Nephron (organoid): Measurements from ENCODE around the gene STPG4.
"Not testable (repeated sequence)": the region's sequence is repeated elsewhere in the genome, so short reads cannot be mapped to it uniquely, and the experiment has no call there.

ENCODE experiments used
- H3K27ac Mint-ChIP-seq, 3 experiments: 2 replicates each; pipeline ENCODE4 v1.8.0; 2020; ENCODE audit warnings: mixed read lengths in 3 of 3, mild to moderate bottlenecking in 2 of 3, moderate library complexity in 1 of 3
- H3K27me3 Mint-ChIP-seq: 2 replicates; pipeline ENCODE4 v1.8.0; 2021; ENCODE audit warnings: low read depth, mild to moderate bottlenecking, moderate library complexity, mixed read lengths
- H3K36me3 Mint-ChIP-seq: 2 replicates; pipeline ENCODE4 v1.8.0; 2020; ENCODE audit warnings: low read depth, mixed read lengths
- H3K4me1 Mint-ChIP-seq: 2 replicates; pipeline ENCODE4 v1.8.0; 2020; ENCODE audit warnings: mixed read lengths
- H3K4me3 Mint-ChIP-seq, 3 experiments: 2 replicates each; pipeline ENCODE4 v1.8.0; 2020; ENCODE audit warnings: mild to moderate bottlenecking in 3 of 3, mixed read lengths in 3 of 3, moderate library complexity in 2 of 3
- H3K9me3 Mint-ChIP-seq: 2 replicates; pipeline ENCODE4 v1.8.0; 2020; ENCODE audit warnings: mixed read lengths
- TF ChIP-seq, protein P1 (sequence below), 3 experiments: fragments of 200-600 bp; sonication (generic); IDR thresholded peaks; one replicate each; pipeline ENCODE4 v1.5.0; 2021; ENCODE audit warnings: antibody characterized with exemption in 3 of 3; ENCODE audit not compliant: unreplicated experiment in 3 of 3

The STPG4 gene

DNA sequence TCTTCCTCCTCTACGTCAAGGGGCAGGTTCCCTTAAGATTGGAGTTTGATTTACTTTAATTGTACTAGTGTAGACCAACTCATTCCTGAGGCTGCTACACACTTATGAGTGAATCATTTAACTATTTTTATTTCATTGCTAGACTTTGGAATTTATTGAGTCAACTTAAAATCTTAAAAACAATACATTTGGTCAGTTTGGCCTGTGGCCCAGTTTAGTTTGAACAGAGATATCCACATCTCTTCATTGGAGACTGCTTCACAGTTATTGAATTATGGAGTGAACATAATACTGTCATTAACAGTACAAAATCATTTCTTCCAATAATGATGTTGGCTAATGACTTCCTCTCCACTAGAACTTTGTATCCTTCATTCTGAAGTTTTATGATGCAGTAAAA is 34.5 kb upstream of the STPG4 start:
- Mint-ChIP-seq H3K27ac (peak overlapping the region; percentile 96 to 98 (median 97)), H3K4me1 (peaks cover 73% of the 10 kb centered on the region), H3K36me3 (no peaks in the 10 kb centered on the region), H3K4me3 (no peak overlapping the region), H3K27me3 (no peaks in the 10 kb centered on the region), H3K9me3 (no peaks in the 10 kb centered on the region)
- TF ChIP-seq, protein P1, sequence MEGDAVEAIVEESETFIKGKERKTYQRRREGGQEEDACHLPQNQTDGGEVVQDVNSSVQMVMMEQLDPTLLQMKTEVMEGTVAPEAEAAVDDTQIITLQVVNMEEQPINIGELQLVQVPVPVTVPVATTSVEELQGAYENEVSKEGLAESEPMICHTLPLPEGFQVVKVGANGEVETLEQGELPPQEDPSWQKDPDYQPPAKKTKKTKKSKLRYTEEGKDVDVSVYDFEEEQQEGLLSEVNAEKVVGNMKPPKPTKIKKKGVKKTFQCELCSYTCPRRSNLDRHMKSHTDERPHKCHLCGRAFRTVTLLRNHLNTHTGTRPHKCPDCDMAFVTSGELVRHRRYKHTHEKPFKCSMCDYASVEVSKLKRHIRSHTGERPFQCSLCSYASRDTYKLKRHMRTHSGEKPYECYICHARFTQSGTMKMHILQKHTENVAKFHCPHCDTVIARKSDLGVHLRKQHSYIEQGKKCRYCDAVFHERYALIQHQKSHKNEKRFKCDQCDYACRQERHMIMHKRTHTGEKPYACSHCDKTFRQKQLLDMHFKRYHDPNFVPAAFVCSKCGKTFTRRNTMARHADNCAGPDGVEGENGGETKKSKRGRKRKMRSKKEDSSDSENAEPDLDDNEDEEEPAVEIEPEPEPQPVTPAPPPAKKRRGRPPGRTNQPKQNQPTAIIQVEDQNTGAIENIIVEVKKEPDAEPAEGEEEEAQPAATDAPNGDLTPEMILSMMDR (IDR thresholded peaks at IDR 0.05; ENCODE audit: unreplicated experiment in 3 of 3): no peak

DNA sequence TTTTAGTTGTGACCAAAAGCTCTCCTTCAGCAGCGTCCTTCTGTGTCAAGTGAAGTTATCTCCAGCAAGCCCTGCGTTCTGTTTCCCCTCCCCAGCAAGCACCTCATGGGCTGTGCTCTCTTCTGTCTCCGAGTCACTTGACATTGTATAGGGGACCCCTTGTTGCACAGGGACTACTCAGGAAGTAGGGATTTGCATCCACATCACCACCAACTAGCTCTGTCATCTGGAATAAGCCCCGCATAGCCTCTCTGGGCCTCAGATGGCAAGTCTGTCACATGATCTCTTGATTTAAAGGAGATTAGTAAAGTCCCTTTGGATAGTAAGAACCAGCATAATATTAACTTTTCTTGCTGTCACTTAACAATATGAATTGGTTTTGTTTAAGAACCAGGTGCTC is 32.0 kb upstream of the STPG4 start:
- Mint-ChIP-seq H3K4me1 (peaks cover 48% of the 10 kb centered on the region), H3K27me3 (no peaks in the 10 kb centered on the region), H3K36me3 (no peaks in the 10 kb centered on the region), H3K9me3 (no peaks in the 10 kb centered on the region), H3K27ac (peak overlapping the region; percentile 5 to 23 (median 13)), H3K4me3 (no peak overlapping the region)
- TF ChIP-seq, protein P1 (IDR thresholded peaks at IDR 0.05; ENCODE audit: unreplicated experiment in 3 of 3): no peak

DNA sequence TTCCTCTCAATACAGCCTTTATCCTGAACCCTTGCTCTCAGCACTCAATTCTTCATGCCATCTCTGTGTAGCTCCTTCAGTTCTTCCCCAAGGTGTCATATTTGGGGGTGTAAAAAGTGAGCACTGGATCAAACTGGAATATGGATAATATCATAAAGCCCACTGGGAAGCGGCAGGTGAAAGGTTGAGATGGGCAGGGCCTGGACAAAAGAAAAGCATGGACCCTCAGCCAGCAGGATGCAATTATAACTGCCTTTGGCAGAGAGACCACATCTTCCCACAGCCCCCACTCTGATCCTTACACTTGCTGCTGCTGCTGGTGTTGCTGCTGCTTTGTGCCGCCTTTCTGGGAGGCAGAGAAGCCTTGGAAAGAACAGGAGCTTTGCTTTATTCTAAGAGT is 31.2 kb upstream of the STPG4 start:
- no peaks in the 10 kb centered on the region for H3K27me3 Mint-ChIP-seq

DNA sequence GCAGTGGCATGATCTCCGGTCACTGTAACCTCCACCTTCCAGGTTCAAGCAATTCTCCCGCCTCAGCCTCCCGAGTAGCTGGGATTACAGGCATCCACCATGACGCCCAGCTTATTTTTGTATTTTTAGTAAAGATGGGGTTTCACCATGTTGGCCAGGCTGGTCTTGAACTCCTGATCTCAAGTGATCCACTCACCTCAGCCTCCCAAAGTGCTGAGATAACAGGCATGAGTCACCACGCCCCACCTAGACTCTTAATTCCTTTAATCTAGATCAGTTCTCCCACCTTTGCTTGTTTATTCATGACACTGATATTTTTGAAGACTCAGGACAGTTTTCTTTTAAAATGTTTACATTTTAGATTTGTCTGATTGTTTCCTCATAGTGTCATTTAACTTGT is 30.0 kb upstream of the STPG4 start:
- H3K4me3 Mint-ChIP-seq: not testable (repeated sequence)

More for the DNA sequence above, 31.2 kb upstream of the STPG4 start:
- H3K36me3 Mint-ChIP-seq: no peaks in the 10 kb centered on the region
- TF ChIP-seq, protein P1 (IDR thresholded peaks at IDR 0.05; ENCODE audit: unreplicated experiment in 3 of 3): no peak
- no peaks in the 10 kb centered on the region for H3K9me3 Mint-ChIP-seq
- peaks cover 41% of the 10 kb centered on the region for H3K4me1 Mint-ChIP-seq
- H3K27ac Mint-ChIP-seq: peak overlapping the region in 1 of 3 experiments; percentile 23
- H3K4me3 Mint-ChIP-seq: no peak overlapping the region

DNA sequence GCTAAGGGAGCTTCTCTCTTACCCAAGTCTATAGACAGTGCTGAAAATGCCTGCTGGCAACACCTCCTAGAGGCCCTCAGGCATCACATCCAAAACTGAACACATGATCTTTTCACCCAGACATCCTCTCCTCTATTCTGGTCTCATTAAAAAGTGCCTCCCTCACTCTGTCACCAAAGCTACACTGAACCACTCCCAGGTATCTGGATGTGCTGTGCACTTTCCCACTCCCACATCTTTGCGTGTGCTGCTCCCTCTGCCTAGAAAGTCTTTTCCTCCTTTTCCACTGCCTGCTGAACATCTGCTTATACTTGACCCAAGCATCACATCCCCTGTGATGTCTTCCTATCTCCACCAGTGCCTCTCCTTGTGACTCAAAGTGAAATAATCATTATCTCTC is 26.1 kb upstream of the STPG4 start:
- Mint-ChIP-seq H3K4me3 (no peak overlapping the region), H3K4me1 (no peaks in the 10 kb centered on the region), H3K9me3 (no peaks in the 10 kb centered on the region)

More for the DNA sequence above, 30.0 kb upstream of the STPG4 start:
- H3K4me1 Mint-ChIP-seq: peaks cover 32% of the 10 kb centered on the region
- H3K27me3 Mint-ChIP-seq, H3K36me3 Mint-ChIP-seq, H3K9me3 Mint-ChIP-seq, H3K27ac Mint-ChIP-seq: not testable (repeated sequence)

DNA sequence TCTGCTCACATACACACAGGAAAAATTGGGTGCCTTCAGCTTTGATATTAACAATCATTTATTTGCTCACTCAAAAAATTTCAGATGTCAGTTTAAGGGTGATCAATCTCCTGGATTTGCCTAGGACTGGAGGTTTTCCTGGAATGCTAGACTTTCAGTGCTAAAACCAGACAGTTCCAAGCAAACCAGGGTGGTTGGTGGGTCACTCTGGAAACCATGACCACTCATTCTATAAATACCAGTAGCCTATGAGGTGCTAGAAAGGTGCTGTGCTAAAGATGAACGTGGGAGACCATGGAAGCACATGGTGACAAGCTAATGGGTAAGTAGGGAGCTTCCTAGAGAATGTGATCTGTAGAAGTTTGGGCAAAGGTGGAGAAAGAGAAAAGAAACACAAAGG is 25.4 kb upstream of the STPG4 start:
- Mint-ChIP-seq H3K27ac (no peak overlapping the region), H3K4me1 (no peaks in the 10 kb centered on the region), H3K36me3 (no peaks in the 10 kb centered on the region), H3K4me3 (no peak overlapping the region), H3K27me3 (peaks cover 8% of the 10 kb centered on the region), H3K9me3 (no peaks in the 10 kb centered on the region)
- TF ChIP-seq, protein P1 (IDR thresholded peaks at IDR 0.05; ENCODE audit: unreplicated experiment in 3 of 3): no peak

More for the DNA sequence above, 26.1 kb upstream of the STPG4 start:
- Mint-ChIP-seq H3K36me3 (no peaks in the 10 kb centered on the region), H3K27ac (peak overlapping the region in 1 of 3 experiments; percentile 26), H3K27me3 (peaks cover 7% of the 10 kb centered on the region)
- TF ChIP-seq, protein P1 (IDR thresholded peaks at IDR 0.05; ENCODE audit: unreplicated experiment in 3 of 3): no peak
